Activated CD4-positive, alpha-beta T cell treated with anti-CD3 and anti-CD28 coated beads, Interleukin-2, amount 50 U/mL, for 4 hours (primary cell): Measurements from ENCODE around the gene LYST.
"Not testable (repeated sequence)": the region's sequence is repeated elsewhere in the genome, so short reads cannot be mapped to it uniquely, and the experiment has no call there.

Experiments used
- DNase-seq, 2 experiments: peaks; one replicate each; pipeline ENCODE4 v3.0.0-alpha.2; 2020

The LYST gene

DNA sequence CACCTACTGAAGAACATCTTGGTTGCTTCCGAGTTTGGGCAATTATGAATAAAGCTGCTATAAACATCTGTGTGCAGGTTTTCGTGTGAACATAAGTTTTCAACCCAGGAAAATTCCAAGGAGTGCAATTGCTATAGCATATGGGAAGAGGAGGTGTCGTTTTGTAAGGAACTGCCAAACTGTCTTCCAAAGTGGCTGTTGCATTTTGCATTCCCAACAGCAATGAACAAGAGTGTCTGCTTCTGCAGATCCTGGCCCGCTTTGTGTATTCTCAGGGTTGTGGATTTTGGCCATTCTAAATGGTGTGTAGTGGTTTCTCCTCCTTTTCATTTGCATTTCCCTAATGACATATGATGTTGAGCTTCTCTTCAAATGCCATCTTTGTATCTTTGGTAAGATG, 240.9 kb downstream of the LYST start:
- DNase-seq, result no peak

DNA sequence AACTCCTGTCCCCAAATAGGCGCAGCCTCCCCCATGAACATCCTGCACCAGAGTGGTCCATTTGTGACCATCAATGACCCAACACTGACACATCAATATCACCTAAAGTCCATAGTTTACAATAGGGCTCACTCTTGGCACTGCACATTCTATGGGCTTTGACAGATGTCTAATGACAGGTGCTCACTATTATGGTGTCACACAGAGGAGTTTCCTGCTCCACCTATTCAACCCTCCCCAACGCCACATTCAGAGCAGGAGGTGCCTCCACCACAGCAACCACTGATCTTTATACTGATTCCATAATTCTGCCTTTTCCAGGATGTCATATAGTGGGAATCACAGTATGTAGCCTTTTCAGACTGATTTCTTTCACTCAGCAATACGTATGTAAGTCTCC, 241.4 kb downstream of the LYST start:
- DNase-seq, result no peak

DNA sequence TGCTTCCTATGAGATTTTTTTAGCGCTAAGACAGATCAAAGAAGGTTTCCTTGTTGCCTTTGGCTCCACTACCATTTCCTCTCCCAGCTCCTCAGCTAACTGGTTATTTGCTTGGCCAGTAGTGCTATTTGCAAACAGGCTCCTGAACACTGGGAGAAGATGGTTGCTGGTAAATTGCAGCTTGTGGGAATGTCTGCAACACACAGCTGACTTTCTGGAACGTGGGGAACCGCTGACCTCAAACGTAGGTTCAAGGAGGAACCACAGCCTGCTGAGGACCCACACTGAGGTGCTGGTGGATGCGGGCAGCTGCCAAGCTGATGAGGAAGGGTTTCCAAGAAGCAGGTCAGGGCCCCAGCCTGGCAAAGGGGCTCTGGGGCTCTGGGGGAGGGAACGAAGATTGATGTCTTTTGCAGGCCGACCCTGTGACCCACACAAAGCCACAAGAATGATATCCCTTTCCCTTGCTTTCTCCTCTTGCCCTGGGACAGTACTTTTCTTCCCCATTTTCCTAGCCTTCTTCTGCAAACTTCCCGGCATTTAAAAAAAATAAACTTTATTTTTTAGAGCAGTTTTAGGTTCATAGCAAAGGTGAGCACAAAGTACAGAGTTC, 241.9 kb downstream of the LYST start:
- no peak for DNase-seq

DNA sequence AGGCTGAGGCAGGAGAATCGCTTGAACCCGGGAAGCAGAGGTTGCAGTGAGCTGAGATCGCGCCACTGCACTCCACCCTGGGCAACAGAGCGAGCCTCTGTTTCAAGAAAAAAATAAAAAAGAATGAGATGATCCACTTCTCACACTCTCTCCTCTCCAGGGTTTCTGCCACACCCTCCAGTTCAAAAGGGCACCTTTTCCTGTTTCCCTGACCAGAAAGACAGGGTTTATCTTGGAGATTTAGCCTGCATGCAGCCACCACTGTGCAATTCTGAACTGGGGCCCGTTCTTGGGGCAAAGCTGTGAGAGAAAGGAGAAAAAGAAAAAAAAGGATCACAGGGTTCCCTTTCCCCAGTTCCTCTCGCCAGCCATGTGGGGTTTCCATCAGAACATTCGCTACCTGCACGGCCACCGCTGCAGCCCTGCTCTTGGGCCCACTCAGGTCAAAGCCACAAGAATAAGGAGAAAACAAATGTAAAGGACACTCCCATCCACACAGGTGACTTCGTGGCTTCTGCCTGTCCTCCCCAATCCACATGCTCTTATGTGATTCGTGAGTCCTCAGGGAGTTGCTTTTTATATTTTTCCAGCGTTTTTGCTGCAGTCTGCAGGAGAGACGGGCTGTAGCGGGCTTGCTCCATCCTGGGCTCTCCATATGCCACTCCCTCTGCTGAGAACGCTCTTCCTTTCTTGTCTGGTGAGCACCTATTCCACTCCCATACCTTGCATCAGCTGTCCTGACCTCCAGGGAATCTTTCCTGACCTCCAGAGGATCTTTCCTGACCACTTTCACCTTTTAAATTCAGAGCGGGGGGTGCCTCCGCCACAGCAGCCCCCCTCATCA, 243.5 kb downstream of the LYST start:
- no peak for DNase-seq

DNA sequence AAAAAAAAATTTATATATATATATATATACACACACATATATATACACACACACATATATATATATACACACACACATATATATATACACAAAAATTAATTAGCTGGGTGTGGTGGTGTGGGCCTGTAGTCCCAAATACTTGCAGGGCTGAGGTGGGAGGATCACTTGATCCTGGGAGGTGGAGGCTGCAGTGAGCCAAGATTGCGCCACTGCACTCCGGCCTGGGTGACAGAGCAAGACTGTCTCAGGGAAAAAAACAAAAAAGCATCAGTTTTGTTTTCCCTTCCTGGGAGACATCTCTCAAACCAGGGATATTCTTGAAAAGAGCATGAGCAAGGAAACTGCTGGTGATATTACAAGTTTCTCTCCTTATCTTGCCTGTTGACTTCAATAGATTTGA, 247.6 kb downstream of the LYST start:
- DNase-seq, result not testable (repeated sequence)

DNA sequence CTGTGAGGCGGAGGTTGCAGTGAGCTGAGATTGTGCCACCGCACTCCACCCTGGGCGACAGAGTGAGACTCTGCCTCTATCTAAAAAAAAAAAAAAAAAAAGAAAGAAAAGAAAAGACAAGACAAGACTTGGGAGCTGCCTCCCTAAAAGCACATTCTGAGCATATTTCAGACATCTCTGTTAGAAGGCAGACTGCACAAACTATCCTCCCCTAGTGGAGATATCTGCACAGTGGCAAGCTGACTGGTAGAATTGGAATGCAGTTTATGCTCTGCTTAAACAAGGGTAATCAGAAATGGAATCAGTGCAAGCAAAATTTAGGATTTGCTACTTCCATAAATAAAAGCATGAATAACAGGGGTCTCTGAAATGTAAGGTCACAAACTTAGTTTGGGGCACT, 248.9 kb downstream of the LYST start:
- no peak for DNase-seq

DNA sequence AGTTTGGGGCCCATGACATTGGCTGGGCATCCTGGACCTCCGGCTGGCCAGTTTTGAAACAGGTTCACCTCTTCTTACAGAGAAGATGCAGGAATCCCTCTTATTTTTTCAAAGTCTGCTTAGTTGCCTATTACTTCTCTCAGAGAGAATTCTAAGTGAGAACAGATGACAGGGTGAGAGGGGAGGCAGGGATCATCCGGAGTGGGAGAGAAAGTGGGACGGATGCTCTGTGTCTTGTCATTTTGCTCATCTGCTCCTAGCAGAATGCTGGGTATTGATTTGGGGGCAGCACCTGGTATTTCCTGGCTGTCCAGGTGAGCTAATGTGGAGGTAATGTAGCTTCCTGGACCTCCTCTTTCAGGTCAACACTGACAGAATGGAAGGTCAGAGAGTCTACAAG, 249.6 kb downstream of the LYST start:
- DNase-seq, result no peak

DNA sequence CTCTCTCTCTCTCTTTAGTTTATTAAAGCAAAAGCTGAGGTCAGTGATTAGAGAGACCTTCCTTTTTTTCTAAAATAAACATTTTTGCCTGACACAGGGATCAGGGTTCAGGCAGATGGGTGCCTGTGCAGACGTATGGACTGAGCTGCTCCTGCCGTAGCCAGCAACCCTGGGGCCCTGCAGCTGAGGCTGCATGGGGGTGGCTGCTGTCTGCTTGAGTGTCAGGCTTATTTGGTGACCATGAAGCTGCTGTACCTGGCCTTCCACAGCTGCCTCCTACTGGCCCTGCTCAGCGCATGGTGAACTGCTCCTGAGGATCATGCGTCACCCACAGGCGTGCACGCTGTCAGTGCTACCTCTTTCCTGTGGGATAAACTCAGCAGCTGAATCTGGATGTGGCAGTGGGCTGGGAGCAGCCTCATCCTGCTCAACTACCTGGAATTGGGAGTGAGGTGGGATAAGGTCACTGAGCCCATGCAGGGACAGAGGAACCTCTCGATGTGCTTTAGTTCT, 252.2 kb downstream of the LYST start:
- no peak for DNase-seq

DNA sequence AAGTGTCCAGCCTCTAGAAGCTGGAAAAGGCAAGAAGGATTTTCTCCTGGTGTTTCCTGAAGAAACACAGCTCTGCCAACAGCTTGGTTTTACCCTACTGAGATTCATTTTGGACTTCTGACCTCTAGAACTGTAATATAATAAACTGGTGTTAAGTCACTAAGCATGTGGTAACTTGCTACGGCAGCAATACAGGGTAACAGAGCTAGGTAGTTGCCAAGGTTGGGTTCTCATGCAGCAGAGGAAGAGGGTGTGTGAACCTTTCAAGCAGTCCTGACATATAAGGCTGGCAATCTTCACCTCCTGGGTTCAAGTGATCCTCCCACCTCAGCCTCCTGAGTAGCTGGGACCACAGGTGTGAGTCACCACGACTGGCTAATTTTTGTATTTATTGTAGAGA, 253.1 kb downstream of the LYST start:
- DNase-seq, result no peak

DNA sequence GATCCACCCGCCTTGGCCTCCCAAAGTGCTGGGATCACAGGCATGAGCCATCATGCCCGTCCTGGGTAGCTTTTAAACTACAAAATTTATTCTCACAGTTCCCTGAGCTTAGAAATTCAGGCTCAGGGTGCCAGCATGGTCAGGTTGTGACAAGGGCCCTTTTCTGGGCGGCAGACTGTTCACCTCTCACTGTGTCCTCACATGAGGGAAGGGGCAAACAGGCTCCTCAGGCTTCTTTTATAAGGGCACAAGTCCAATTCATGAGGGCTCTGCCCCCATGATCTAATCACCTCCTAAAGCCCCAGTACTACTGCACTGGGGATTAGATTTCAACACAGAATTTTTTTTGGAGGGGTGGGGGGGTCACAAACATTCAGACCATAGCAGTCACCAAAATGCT, 253.9 kb downstream of the LYST start:
- no peak for DNase-seq
